ENCODE data around the gene GALK1.

GALK1 gene

DNA sequence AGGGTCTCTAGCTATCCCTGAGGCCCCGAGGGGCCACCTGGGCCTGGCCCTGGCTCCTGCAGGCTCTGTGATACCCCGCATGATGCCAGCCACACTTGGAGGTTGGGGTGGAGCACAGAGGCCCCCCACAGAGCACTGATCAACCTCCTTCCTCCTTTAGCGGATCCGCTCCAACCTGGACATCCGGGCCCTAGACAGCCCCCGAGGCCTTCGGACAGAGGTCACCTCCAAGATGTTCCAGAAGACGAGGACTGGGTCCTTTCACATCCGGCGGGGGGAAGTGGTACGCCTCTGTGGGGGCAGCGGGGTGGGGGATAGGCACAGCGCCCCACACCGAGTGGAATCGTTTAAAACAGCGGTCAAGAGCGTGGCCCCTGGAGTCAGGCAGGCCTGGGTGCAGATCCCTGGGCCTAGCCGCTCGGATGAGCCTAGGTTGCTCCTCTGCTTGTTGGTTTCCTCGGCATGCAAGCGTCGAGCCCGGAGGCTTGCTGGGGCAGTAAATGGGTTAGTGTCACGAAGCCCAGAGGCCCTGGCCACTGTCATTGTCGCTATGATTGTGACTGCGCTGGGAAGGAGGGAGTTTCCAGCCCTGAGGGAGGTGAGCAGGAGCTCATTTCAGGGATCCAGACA lies 33.8 kb downstream of the GALK1 start:
- no peak overlapping the region for H3K27ac ChIP-seq
- H3K27me3 ChIP-seq (replicated peaks) = no peaks in the 10 kb centered on the region
- no peak for DNase-seq
- TF ChIP-seq, protein P1, sequence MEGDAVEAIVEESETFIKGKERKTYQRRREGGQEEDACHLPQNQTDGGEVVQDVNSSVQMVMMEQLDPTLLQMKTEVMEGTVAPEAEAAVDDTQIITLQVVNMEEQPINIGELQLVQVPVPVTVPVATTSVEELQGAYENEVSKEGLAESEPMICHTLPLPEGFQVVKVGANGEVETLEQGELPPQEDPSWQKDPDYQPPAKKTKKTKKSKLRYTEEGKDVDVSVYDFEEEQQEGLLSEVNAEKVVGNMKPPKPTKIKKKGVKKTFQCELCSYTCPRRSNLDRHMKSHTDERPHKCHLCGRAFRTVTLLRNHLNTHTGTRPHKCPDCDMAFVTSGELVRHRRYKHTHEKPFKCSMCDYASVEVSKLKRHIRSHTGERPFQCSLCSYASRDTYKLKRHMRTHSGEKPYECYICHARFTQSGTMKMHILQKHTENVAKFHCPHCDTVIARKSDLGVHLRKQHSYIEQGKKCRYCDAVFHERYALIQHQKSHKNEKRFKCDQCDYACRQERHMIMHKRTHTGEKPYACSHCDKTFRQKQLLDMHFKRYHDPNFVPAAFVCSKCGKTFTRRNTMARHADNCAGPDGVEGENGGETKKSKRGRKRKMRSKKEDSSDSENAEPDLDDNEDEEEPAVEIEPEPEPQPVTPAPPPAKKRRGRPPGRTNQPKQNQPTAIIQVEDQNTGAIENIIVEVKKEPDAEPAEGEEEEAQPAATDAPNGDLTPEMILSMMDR (IDR thresholded peaks at IDR 0.05; ENCODE audit: low read depth, low read length, missing control alignments) = no peak
- no peak overlapping the region for H3K4me3 ChIP-seq (ENCODE audit: low read depth, low read length)
- no peaks in the 10 kb centered on the region for H3K36me3 ChIP-seq (replicated peaks)
- in situ Hi-C loops (cut with HindIII; ENCODE audit: low pct_ligation_motif_present, low sequenced_read_pairs) = no loop called here

DNA sequence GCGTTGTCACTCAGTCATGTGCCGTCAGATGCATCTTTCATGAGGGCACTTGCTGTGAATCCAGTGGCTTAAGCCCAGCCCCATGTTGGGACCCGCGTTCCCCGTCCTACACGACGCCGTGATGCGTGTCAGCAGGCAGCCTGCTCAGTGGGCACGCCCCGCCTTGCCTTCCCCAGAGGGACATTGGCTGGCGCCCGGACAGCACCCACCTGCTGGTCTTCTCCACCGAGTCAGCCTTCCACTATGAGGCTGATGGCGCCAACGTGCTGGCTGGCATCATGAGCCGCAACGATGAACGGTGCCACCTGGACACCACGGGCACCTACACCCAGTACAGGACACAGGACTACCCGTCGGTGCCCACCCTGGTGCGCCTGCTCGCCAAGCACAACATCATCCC lies 34.9 kb downstream of the GALK1 start:
- Histone ChIP-seq H3K27ac (no peak overlapping the region), H3K27me3 (replicated peaks) (no peaks in the 10 kb centered on the region), H3K4me3 (ENCODE audit: low read depth, low read length) (no peak overlapping the region), H3K36me3 (replicated peaks) (no peaks in the 10 kb centered on the region)
- TF ChIP-seq, protein P1 (IDR thresholded peaks at IDR 0.05; ENCODE audit: low read depth, low read length, missing control alignments) = no peak
- no peak for DNase-seq
- in situ Hi-C loops (cut with HindIII; ENCODE audit: low pct_ligation_motif_present, low sequenced_read_pairs) = no loop called here

DNA sequence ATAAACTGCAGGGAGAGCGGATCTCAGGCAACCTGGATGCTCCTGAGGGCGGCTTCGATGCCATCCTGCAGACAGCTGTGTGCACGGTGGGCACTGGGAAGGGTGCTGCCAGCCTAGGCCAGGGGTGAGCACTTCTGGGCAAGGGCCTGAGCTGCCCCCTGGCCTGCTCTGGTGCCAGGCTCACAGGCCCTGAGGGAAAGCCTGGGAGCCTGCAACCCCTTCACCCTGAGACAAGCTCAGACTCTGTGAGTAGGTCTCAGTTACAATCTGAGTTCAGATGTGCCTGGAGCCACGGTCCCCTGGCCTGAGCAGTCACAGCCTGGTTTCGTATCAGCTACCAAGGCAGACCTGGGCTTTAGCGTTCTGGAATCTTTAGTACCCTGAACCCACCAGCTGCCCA lies 35.6 kb downstream of the GALK1 start:
- Histone ChIP-seq H3K36me3 (replicated peaks) (no peaks in the 10 kb centered on the region), H3K27ac (no peak overlapping the region), H3K27me3 (replicated peaks) (no peaks in the 10 kb centered on the region), H3K4me3 (ENCODE audit: low read depth, low read length) (no peak overlapping the region)
- in situ Hi-C loops (cut with HindIII; ENCODE audit: low pct_ligation_motif_present, low sequenced_read_pairs) = no loop called here
- DNase-seq = no peak
- TF ChIP-seq, protein P1 (IDR thresholded peaks at IDR 0.05; ENCODE audit: low read depth, low read length, missing control alignments) = no peak

DNA sequence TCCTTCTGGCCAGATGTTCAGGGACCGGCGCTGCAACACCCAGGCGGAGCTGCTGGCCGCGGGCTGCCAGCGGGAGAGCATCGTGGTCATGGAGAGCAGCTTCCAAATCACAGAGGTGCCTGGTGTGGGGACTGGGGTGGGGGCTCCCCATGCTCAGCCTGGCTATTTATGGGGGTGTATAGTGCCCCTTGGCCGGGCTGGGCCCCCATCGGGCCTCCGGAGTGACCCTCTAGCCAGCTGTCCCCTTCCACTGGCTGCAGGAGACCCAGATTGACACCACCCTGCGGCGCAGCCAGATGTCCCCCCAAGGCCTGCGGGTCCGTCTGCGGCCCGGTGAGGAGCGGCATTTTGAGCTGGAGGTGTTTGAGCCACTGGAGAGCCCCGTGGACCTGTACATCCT lies 37.6 kb downstream of the GALK1 start:
- DNase-seq = no peak
- no peak overlapping the region for H3K4me3 ChIP-seq (ENCODE audit: low read depth, low read length)
- in situ Hi-C loops (cut with HindIII; ENCODE audit: low pct_ligation_motif_present, low sequenced_read_pairs) = no loop called here
- H3K36me3 ChIP-seq (replicated peaks) = no peaks in the 10 kb centered on the region
- TF ChIP-seq, protein P1 (IDR thresholded peaks at IDR 0.05; ENCODE audit: low read depth, low read length, missing control alignments) = no peak
- no peak overlapping the region for H3K27ac ChIP-seq
- H3K27me3 ChIP-seq (replicated peaks) = no peaks in the 10 kb centered on the region

DNA sequence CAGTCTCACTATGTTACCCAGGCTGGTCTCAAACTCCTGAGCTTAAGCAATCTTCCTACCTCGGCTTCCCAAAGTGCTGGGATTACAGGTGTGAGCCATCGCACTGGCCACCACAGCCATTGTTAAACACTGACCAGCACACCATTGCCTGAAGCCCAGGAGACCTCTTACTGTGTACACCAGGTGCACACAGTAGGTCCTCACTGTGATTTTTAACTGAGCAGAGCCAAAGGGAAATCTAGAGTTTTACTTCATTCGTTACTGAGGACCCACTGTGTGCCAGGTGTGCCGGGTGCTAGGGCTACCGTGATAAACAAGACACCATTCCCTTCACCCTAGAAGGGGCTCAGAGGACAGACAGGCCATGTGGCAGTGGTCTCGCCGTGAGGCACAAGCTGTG lies 39.5 kb downstream of the GALK1 start:
- no peaks in the 10 kb centered on the region for H3K36me3 ChIP-seq (replicated peaks)
- TF ChIP-seq, protein P1 (IDR thresholded peaks at IDR 0.05; ENCODE audit: low read depth, low read length, missing control alignments) = no peak
- in situ Hi-C loops (cut with HindIII; ENCODE audit: low pct_ligation_motif_present, low sequenced_read_pairs) = no loop called here
- no peak overlapping the region for H3K27ac ChIP-seq
- DNase-seq = no peak
- no peak overlapping the region for H3K4me3 ChIP-seq (ENCODE audit: low read depth, low read length)
- H3K27me3 ChIP-seq (replicated peaks) = peaks cover 10% of the 10 kb centered on the region
